Stomach (tissue), 4 donors: ENCODE data around the gene CDCA4.

Source experiments
- CTCF ChIP-seq, 7 experiments: fragments of 450-650 bp in 4 of 7; fragments of 200-600 bp in 3 of 7; sonication (generic) in 3 of 7; IDR thresholded peaks; one replicate each; pipeline ENCODE4 v1.5.1; 2016 to 2019; ENCODE audit warnings: antibody characterized with exemption in 7 of 7, control low read depth in 2 of 7, mild to moderate bottlenecking in 1 of 7
- POLR2A ChIP-seq, 4 donors: fragments of 450-650 bp; IDR thresholded peaks; one replicate each; pipeline ENCODE4 v1.6.1; 2016; ENCODE audit warnings: antibody characterized with exemption in 4 of 4, control low read depth in 2 of 4, mild to moderate bottlenecking in 1 of 4, moderate library complexity in 1 of 4
- POLR2AphosphoS5 ChIP-seq, 3 donors: sonication (generic); formaldehyde crosslinking; IDR thresholded peaks; one replicate each; pipeline ENCODE4 v1.6.1; 2016; ENCODE audit warnings: antibody characterized with exemption in 3 of 3

DNA sequence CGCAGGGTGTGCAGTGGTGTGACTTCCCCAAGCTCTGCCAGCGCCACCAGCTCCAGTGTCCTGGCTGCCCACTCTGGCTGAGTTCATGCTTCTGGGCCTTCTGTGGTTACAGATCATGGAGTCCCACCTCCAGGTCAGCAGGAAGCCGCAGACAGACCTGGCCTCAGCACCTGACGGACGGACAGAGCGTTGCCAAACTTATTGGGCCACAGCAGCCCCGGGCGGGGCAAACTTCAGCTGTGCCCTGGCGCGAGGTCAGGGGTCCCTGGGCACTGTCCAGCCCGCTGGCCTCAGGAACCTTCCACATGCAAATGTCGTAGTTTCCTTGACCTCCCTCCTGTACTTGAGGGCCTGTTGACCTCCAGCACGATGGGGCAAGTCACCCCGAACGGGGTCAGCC lies 33.1 kb upstream of the CDCA4 start:
- TF ChIP-seq CTCF (IDR thresholded peaks at IDR 0.05): no peak
- no peak for TF ChIP-seq POLR2A (IDR thresholded peaks at IDR 0.05)
- TF ChIP-seq POLR2AphosphoS5 (IDR thresholded peaks at IDR 0.05): no peak
